ENCODE results near the gene GJC1.

- TF ChIP-seq POLR2AphosphoS5 (IDR thresholded peaks at IDR 0.05; ENCODE audit: low read depth, low read length) = no peak
- no peak for TF ChIP-seq POLR2A (IDR thresholded peaks at IDR 0.05; ENCODE audit: low read depth, low read length)
These were observed 32.3 kb upstream of the GJC1 start for GRCh38 chr17:44862278-44862914.

Data from GM12892 (cell line).